ENCODE measurements around the gene FRMD4A. TPM values are rescaled to one million over a fixed set of nuclear protein-coding genes. Genes with fewer than 3 reads are reported as not detected.

The FRMD4A gene
- total RNA-seq, 1 experiment from 2014 or later, result 7.0 TPM

DNA sequence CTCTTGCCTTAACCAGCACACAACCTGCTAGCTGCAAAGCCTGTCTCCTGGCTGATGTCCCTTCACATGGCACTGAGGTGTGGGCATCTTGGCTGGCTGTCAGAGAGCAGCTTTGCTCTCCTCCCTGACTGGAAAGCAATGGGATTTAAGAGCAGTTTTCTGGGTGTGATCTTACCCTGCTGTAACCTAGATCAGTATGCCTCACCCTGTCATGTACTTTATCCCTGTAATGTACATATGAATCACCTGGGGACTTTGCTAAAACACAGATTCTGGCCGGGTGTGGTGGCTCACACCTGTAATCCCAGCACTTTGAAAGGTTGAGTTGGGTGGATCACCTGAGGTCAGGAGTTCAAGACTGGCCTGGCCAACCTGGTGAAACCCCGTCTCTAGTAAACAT lies 209.9 kb downstream of the FRMD4A start:
- Mint-ChIP-seq H3K4me3 (ENCODE audit: low read depth, unreplicated experiment) (no peak overlapping the region), H3K4me1 (ENCODE audit: low read depth, unreplicated experiment) (no peaks in the 10 kb centered on the region), H3K27me3 (ENCODE audit: unreplicated experiment) (peaks cover 8% of the 10 kb centered on the region), H3K27ac (ENCODE audit: unreplicated experiment) (no peak overlapping the region), H3K36me3 (ENCODE audit: insufficient read depth, unreplicated experiment) (peaks cover 3% of the 10 kb centered on the region), H3K9me3 (ENCODE audit: low read depth, unreplicated experiment) (peaks cover 4% of the 10 kb centered on the region)
- CTCF ChIA-PET, result no interaction called here
- no peak for DNase-seq
- intact Hi-C loops (cut with micrococcal nuclease; ENCODE audit: unreplicated experiment), result no loop called here
- no TSS peak for BruUV-seq (replicated peaks)
- TF ChIP-seq, protein P1, sequence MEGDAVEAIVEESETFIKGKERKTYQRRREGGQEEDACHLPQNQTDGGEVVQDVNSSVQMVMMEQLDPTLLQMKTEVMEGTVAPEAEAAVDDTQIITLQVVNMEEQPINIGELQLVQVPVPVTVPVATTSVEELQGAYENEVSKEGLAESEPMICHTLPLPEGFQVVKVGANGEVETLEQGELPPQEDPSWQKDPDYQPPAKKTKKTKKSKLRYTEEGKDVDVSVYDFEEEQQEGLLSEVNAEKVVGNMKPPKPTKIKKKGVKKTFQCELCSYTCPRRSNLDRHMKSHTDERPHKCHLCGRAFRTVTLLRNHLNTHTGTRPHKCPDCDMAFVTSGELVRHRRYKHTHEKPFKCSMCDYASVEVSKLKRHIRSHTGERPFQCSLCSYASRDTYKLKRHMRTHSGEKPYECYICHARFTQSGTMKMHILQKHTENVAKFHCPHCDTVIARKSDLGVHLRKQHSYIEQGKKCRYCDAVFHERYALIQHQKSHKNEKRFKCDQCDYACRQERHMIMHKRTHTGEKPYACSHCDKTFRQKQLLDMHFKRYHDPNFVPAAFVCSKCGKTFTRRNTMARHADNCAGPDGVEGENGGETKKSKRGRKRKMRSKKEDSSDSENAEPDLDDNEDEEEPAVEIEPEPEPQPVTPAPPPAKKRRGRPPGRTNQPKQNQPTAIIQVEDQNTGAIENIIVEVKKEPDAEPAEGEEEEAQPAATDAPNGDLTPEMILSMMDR (IDR thresholded peaks at IDR 0.05; ENCODE audit: unreplicated experiment), result no peak

DNA sequence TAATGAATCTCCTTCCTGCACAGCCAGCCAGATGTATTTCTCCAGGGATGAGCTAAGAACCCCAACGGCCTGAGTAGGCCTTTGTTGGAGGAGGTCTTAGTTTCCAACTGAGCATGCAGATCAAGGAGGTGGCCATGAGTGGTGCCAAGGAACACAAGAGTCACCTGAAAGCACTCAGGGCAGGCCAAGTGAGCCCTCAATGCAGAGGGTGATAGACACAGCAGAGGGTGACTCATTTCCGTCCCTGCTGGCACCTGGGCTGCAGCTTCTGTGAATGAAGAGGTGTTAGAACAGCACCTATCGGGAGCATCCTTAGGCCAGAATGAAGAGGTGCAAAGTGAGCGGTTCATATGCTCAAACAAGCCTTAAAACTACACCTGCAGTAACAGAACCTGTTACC lies 211.8 kb downstream of the FRMD4A start:
- no TSS peak for BruUV-seq (replicated peaks)
- no peak for DNase-seq
- Mint-ChIP-seq H3K4me1 (ENCODE audit: low read depth, unreplicated experiment) (no peaks in the 10 kb centered on the region), H3K27me3 (ENCODE audit: unreplicated experiment) (peaks cover 14% of the 10 kb centered on the region), H3K9me3 (ENCODE audit: low read depth, unreplicated experiment) (peaks cover 4% of the 10 kb centered on the region), H3K4me3 (ENCODE audit: low read depth, unreplicated experiment) (no peak overlapping the region), H3K27ac (ENCODE audit: unreplicated experiment) (no peak overlapping the region), H3K36me3 (ENCODE audit: insufficient read depth, unreplicated experiment) (peaks cover 3% of the 10 kb centered on the region)
- CTCF ChIA-PET, result no interaction called here
- intact Hi-C loops (cut with micrococcal nuclease; ENCODE audit: unreplicated experiment), result no loop called here
- TF ChIP-seq, protein P1 (IDR thresholded peaks at IDR 0.05; ENCODE audit: unreplicated experiment), result no peak

- peaks cover 3% of the 10 kb centered on the region for H3K36me3 Mint-ChIP-seq (ENCODE audit: insufficient read depth, unreplicated experiment)
- CTCF ChIA-PET, result interaction anchor here (1.1 kb wide), 1 partner anchor 9 kb away, joined by 3 read pairs; no protein-coding TSS in a partner anchor
- DNase-seq, result no peak
- peaks cover 31% of the 10 kb centered on the region for H3K27me3 Mint-ChIP-seq (ENCODE audit: unreplicated experiment)
- intact Hi-C loops (cut with micrococcal nuclease; ENCODE audit: unreplicated experiment), result no loop called here
- no peaks in the 10 kb centered on the region for H3K4me1 Mint-ChIP-seq (ENCODE audit: low read depth, unreplicated experiment)
- peaks cover 4% of the 10 kb centered on the region for H3K9me3 Mint-ChIP-seq (ENCODE audit: low read depth, unreplicated experiment)
- BruUV-seq (replicated peaks), result no TSS peak
- TF ChIP-seq, protein P1 (IDR thresholded peaks at IDR 0.05; ENCODE audit: unreplicated experiment), result no peak
- no peak overlapping the region for H3K4me3 Mint-ChIP-seq (ENCODE audit: low read depth, unreplicated experiment)
- H3K27ac Mint-ChIP-seq (ENCODE audit: unreplicated experiment), result no peak overlapping the region
These were observed 213.9 kb downstream of the FRMD4A start for GRCh38 chr10:14116837-14117236.

DNA sequence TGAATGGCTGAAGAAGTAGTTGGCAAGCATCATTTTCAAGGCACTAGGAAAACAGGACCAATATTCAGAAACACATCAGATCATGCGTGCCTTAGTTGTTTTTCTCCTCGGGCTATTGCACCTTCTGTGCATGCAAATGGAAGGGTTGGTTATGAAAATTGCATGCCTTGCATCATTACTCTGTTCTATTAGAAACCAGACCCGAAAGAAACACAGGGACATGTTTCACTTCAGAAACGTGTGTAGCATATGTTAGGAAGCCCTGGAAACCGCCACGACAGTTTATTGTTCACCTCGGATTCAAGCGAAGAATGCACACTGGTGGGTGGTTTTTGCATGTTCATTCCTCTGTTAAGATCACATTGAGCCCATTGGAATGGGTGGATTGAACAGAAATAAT lies 214.7 kb downstream of the FRMD4A start:
- TF ChIP-seq, protein P1 (IDR thresholded peaks at IDR 0.05; ENCODE audit: unreplicated experiment), result no peak
- H3K9me3 Mint-ChIP-seq (ENCODE audit: low read depth, unreplicated experiment), result peaks cover 4% of the 10 kb centered on the region
- intact Hi-C loops (cut with micrococcal nuclease; ENCODE audit: unreplicated experiment), result no loop called here
- H3K27me3 Mint-ChIP-seq (ENCODE audit: unreplicated experiment), result peaks cover 39% of the 10 kb centered on the region
- peaks cover 3% of the 10 kb centered on the region for H3K36me3 Mint-ChIP-seq (ENCODE audit: insufficient read depth, unreplicated experiment)
- no peaks in the 10 kb centered on the region for H3K4me1 Mint-ChIP-seq (ENCODE audit: low read depth, unreplicated experiment)
- no peak overlapping the region for H3K27ac Mint-ChIP-seq (ENCODE audit: unreplicated experiment)
- BruUV-seq (replicated peaks), result no TSS peak
- CTCF ChIA-PET, result no interaction called here
- H3K4me3 Mint-ChIP-seq (ENCODE audit: low read depth, unreplicated experiment), result no peak overlapping the region
- DNase-seq, result no peak
